ENCODE results near the gene CDH13.

Gene CDH13

GRCh38 chr16:82586130-82586529 is 40.6 kb upstream of the CDH13 start:
- Histone ChIP-seq H3K27me3 (ENCODE audit: insufficient read depth, poor library complexity, severe bottlenecking) (no peaks in the 10 kb centered on the region), H3K27ac (replicated peaks) (no peak overlapping the region), H3K4me3 (replicated peaks; ENCODE audit: insufficient read depth, low read length) (no peak overlapping the region)
- TF ChIP-seq SPI1 (IDR thresholded peaks at IDR 0.05; ENCODE audit: borderline replicate concordance, low read depth) (no peak), GABPA (IDR thresholded peaks at IDR 0.05; ENCODE audit: low read depth) (no peak), REST (IDR thresholded peaks at IDR 0.05; ENCODE audit: insufficient replicate concordance, low read depth) (no peak), CTCF (IDR thresholded peaks at IDR 0.05; ENCODE audit: insufficient read depth, low read length) (no peak), POLR2AphosphoS5 (IDR thresholded peaks at IDR 0.05; ENCODE audit: low read depth) (no peak)
- no peak for DNase-seq (ENCODE audit: low read depth in 1 of 2, low spot score in 1 of 2)

GRCh38 chr16:82587289-82587688 is 39.5 kb upstream of the CDH13 start:
- H3K27me3 ChIP-seq (ENCODE audit: insufficient read depth, poor library complexity, severe bottlenecking): no peaks in the 10 kb centered on the region
- no peak overlapping the region for H3K27ac ChIP-seq (replicated peaks)
- no peak overlapping the region for H3K4me3 ChIP-seq (replicated peaks; ENCODE audit: insufficient read depth, low read length)
- TF ChIP-seq POLR2AphosphoS5 (IDR thresholded peaks at IDR 0.05; ENCODE audit: low read depth) (no peak), CTCF (IDR thresholded peaks at IDR 0.05; ENCODE audit: insufficient read depth, low read length) (no peak), REST (IDR thresholded peaks at IDR 0.05; ENCODE audit: insufficient replicate concordance, low read depth) (no peak), SPI1 (IDR thresholded peaks at IDR 0.05; ENCODE audit: borderline replicate concordance, low read depth) (no peak), GABPA (IDR thresholded peaks at IDR 0.05; ENCODE audit: low read depth) (no peak)
- no peak for DNase-seq (ENCODE audit: low read depth in 1 of 2, low spot score in 1 of 2)

- H3K27me3 ChIP-seq (ENCODE audit: insufficient read depth, poor library complexity, severe bottlenecking): no peaks in the 10 kb centered on the region
- H3K4me3 ChIP-seq (replicated peaks; ENCODE audit: insufficient read depth, low read length): no peak overlapping the region
- no peak for TF ChIP-seq POLR2AphosphoS5 (IDR thresholded peaks at IDR 0.05; ENCODE audit: low read depth)
- no peak for TF ChIP-seq GABPA (IDR thresholded peaks at IDR 0.05; ENCODE audit: low read depth)
- TF ChIP-seq SPI1 (IDR thresholded peaks at IDR 0.05; ENCODE audit: borderline replicate concordance, low read depth): no peak
- TF ChIP-seq REST (IDR thresholded peaks at IDR 0.05; ENCODE audit: insufficient replicate concordance, low read depth): no peak
- H3K27ac ChIP-seq (replicated peaks): no peak overlapping the region
- DNase-seq (ENCODE audit: low read depth in 1 of 2, low spot score in 1 of 2): no peak
Observed at GRCh38 chr16:82589407-82589806, 37.4 kb upstream of the CDH13 start.
